GM18861 (cell line): ENCODE measurements around the gene MITF.
A peak's percentile ranks its signal among the peaks of the same experiment; 100 is the strongest.
"Not testable (repeated sequence)": the region's sequence is repeated elsewhere in the genome, so short reads cannot be mapped to it uniquely, and the experiment has no call there.

Experiments
- ATAC-seq: cut with Tn5 transposase; IDR thresholded peaks from one replicate; pipeline ENCODE4 v1.9.1; 2021; ENCODE audit not compliant: unreplicated experiment

MITF gene

DNA sequence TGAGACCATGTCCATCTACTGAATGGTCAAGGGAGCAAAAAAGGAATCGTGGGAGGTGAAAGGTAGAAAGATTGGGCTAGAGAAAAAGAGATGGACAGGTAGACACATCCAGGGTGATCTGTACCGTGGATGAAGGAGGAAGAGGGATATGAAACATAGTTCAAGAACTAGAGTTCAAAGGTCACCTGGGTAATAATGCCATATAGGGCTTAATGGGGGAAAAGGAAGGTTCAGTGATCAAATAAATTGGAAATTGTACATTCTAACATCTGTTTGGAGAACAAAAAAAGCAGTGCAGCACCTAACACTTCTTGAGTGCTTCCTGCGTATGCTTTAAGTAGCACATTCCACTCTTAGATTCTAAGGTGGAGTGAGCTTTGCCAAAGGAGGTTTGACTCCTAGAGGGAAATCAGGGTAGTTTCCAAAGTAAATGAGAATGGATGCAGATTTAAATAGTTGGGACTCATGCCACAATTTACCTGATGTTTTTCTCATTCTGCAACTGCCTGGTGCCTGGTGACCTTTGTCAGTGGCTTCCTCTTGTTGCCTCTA, 46.6 kb downstream of the MITF start:
- ATAC-seq = no peak

GRCh38 chr3:69786854-69787253, 47.6 kb downstream of the MITF start:
- ATAC-seq = no peak

GRCh38 chr3:69787436-69788168, 48.3 kb downstream of the MITF start:
- ATAC-seq = peak; percentile 60

DNA sequence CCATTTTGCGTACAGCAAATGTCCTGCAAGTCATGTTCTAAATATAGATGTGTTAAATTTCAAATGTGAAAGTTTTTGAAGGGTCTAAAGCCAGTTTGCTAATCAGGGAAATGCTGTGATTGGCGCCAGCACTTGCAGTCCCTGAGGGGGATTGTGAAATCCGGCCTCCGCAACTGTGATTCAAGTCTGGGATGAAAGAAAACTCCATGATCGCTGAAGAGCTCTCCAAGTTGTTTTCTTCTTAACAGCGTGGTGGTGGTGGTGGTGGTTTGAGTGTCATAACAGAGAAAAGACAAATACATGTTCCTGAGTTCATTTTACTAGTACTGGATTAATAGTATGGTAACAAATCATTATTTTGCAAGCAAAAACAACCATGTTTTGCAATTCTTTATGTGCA, 51.8 kb downstream of the MITF start:
- ATAC-seq = no peak

- ATAC-seq = no peak
Observed at GRCh38 chr3:69791919-69792399, 52.7 kb downstream of the MITF start.

GRCh38 chr3:69796126-69796525, 56.9 kb downstream of the MITF start:
- not testable (repeated sequence) for ATAC-seq

GRCh38 chr3:69803681-69804270, 64.5 kb downstream of the MITF start:
- ATAC-seq = no peak

- no peak for ATAC-seq
Observed at GRCh38 chr3:69805491-69805890, 66.2 kb downstream of the MITF start.

DNA sequence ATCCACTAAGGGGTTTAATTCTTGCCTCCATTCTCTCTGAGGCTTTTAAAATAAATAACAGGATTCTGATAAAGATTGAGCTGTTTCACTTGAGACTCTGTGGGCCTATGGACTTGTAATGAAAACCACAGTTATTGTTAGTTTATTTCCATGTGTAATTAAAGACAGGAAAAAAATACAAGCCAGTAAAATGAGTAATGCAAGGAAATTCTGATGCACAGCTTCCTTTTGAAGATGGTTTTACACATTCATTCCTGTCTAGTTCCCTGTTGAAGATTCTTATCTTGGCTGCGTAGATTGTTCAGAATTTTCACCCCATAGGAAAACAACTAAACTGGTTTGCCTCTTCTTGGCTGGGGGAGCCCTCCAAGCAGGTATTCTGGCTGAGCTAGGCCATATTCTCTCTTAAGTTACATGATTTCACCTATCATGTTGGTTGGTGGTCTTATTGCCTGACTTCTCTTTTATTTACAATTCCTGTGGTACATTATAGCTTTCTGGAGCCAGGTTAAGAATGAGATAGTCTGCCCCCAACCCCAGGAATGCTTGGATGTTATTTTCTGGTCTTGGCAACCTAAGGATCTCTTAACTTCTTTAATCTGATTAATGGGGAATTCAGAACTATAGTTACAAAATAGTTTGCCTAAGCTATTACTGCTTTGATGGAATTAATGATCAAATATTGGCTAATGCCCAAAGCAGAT, 67.6 kb downstream of the MITF start:
- ATAC-seq = no peak

- no peak for ATAC-seq
Observed at GRCh38 chr3:69807674-69808073, 68.4 kb downstream of the MITF start.

- no peak for ATAC-seq
Observed at GRCh38 chr3:69809076-69809835, 70.0 kb downstream of the MITF start.

- no peak for ATAC-seq
Observed at GRCh38 chr3:69811452-69812401, 72.5 kb downstream of the MITF start.

DNA sequence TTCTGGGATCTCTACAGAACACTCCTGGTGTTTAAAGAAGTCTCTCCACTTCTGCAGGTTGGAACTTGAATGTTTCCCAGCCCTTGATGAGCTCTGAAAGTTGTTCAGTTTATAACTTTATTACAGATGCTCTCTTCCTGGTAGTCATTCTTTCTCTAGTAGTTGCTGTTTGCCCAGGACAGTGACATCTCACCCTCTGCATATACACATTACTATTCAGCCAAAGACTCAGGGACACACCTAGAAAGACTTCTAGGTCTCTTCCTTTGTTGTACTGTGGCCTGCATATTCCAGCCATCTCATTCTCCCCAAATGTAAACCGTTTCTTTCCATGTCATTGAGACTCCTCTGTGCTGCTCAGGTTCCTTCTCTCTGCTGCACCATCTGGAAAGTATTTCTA, 76.7 kb downstream of the MITF start:
- ATAC-seq = no peak

- ATAC-seq = no peak
Observed at GRCh38 chr3:69817988-69818387, 78.7 kb downstream of the MITF start.

- ATAC-seq = no peak
Observed at GRCh38 chr3:69819282-69819681, 80.0 kb downstream of the MITF start.

DNA sequence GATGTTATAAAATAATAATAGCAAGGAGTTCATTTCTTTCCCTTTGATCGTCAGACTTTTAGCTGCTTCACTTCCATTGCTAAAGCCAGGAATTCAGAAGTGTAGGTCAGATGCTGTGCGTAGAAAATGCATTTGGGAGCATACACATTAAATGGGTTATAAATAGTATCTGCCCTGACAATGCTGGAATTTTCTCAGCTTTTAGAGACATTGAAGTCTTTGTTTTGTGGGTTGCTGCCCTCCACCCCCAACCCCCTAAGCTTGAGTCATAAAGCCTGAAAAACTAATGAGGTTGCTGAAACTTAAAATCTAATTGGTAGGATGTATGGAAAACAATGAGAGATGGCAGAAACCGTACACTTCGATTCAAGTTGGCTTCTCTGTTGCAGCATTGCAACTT, 81.9 kb downstream of the MITF start:
- ATAC-seq = no peak

GRCh38 chr3:69823743-69824142, 84.5 kb downstream of the MITF start:
- no peak for ATAC-seq

- no peak for ATAC-seq
Observed at GRCh38 chr3:69825446-69825845, 86.2 kb downstream of the MITF start.

- no peak for ATAC-seq
Observed at GRCh38 chr3:69827127-69827526, 87.9 kb downstream of the MITF start.

DNA sequence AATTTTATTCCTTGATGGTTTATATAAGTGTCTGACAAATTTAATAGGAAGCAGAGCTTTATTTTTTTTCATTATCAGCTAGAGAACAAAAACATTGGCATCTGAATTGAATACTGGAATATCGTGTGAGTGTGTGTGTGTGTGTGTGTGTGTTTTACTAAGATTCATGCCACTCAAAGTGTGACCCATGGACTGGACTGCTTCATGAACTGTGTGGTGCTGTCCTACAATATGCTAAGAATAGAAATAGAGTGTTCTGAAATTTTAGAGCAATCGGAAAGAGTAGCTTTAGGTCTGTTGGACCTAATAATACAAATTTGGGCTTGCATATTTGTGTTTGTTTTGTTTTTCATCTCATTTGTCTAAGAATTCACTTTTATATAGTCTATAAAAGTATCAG, 89.6 kb downstream of the MITF start:
- no peak for ATAC-seq
